DND-41 (cell line): Measurements from ENCODE around the gene RSBN1L.
A peak's percentile ranks its signal among the peaks of the same experiment; 100 is the strongest.

Source experiments
- ATAC-seq: fragments of 200-7000 bp; cut with Tn5 transposase; 3 replicates; pipeline ENCODE4 v1.9.1; 2021; ENCODE audit warnings: low read depth; ENCODE audit not compliant: insufficient read depth
- DNase-seq: peaks from one replicate; pipeline ENCODE4 v3.0.0-alpha.2; 2020
- H2AFZ ChIP-seq: 2 replicates; pipeline ENCODE4 v1.6.0; 2012; ENCODE audit warnings: low read depth, low read length
- H3K27ac ChIP-seq: 2 replicates; pipeline ENCODE4 v1.5.1; 2012; ENCODE audit warnings: low read length, inconsistent platforms
- H3K27me3 ChIP-seq: fragments of 200-600 bp; sonication (generic); 2 replicates; pipeline ENCODE4 v1.6.0; 2012; ENCODE audit warnings: low read length, mild to moderate bottlenecking, inconsistent platforms; ENCODE audit not compliant: insufficient read depth, poor library complexity
- H3K36me3 ChIP-seq: 2 replicates; pipeline ENCODE4 v1.5.1; 2012; ENCODE audit warnings: low read length, inconsistent platforms; ENCODE audit not compliant: insufficient read depth
- H3K4me1 ChIP-seq: 2 replicates; pipeline ENCODE4 v1.5.1; 2012; ENCODE audit warnings: mild to moderate bottlenecking, low read length; ENCODE audit not compliant: insufficient read depth
- H3K4me2 ChIP-seq: 2 replicates; pipeline ENCODE4 v1.6.0; 2012; ENCODE audit warnings: mild to moderate bottlenecking, moderate library complexity, low read length, inconsistent platforms; ENCODE audit not compliant: insufficient read depth
- H3K4me3 ChIP-seq, 2 experiments: fragments of 200-600 bp in 1 of 2; shearing (Covaris generic) in 1 of 2; 2 replicates each; pipeline ENCODE4 v1.5.1; 2012 to 2016; ENCODE audit warnings: inconsistent platforms in 2 of 2, low read length in 2 of 2, mild to moderate bottlenecking in 2 of 2, low read depth in 1 of 2, moderate library complexity in 1 of 2
- H3K79me2 ChIP-seq: 2 replicates; pipeline ENCODE4 v1.6.0; 2012; ENCODE audit warnings: low read length, inconsistent platforms; ENCODE audit not compliant: insufficient read depth
- H3K9ac ChIP-seq: 2 replicates; pipeline ENCODE4 v1.6.0; 2012; ENCODE audit warnings: low read depth, mild to moderate bottlenecking, inconsistent platforms, low read length, moderate library complexity
- H3K9me3 ChIP-seq: 2 replicates; pipeline ENCODE4 v1.5.1; 2012; ENCODE audit warnings: low read length, moderate library complexity, mild to moderate bottlenecking, inconsistent platforms; ENCODE audit not compliant: insufficient read depth, severe bottlenecking
- H4K20me1 ChIP-seq: 2 replicates; pipeline ENCODE4 v1.6.0; 2012; ENCODE audit warnings: low read length; ENCODE audit not compliant: insufficient read depth
- EZH2 ChIP-seq: IDR thresholded peaks from 3 replicates; pipeline ENCODE4 v1.6.1; 2012; ENCODE audit warnings: borderline replicate concordance, low read depth, mild to moderate bottlenecking, moderate library complexity, low read length, inconsistent platforms; ENCODE audit not compliant: severe bottlenecking
- TF ChIP-seq, protein P1 (sequence below): IDR thresholded peaks from 2 replicates; pipeline ENCODE4 v1.5.1; 2012; ENCODE audit warnings: borderline replicate concordance, low read length, moderate library complexity, mild to moderate bottlenecking; ENCODE audit not compliant: poor library complexity, severe bottlenecking; ENCODE audit errors: extremely low read depth

The RSBN1L gene

DNA sequence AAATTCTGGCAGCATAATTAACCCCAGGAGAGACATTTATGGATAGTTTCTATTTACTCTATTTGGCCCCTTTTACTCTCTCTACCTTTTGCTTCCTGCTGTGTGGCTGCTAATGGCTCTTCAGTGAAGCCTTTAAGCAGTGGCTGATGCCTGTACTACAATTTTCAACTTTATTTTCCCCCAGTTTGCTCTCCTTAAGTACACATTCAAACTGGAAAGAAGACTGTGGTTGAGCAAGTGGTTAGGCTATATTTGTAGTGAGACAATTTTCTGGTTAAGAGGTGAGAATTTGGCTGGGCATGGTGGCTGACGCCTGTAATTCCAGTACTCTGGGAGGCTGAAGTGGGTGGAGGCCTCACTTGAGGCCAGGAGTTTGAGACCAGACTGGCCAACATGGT is 8.5 kb upstream of the RSBN1L start:
- Histone ChIP-seq H3K4me1 (peaks cover 9% of the 10 kb centered on the region), H3K9ac (no peak overlapping the region), H3K36me3 (peaks cover 10% of the 10 kb centered on the region; the same call in 1 of the 2 replicates), H3K9me3 (no peaks in the 10 kb centered on the region), H3K27ac (no peak overlapping the region), H3K4me3 (no peak overlapping the region), H3K79me2 (peaks cover 7% of the 10 kb centered on the region; the same call in 1 of the 2 replicates), H3K27me3 (no peaks in the 10 kb centered on the region), H4K20me1 (no peaks in the 10 kb centered on the region), H2AFZ (no peak overlapping the region), H3K4me2 (no peak overlapping the region)
- no peak for DNase-seq
- TF ChIP-seq, protein P1, sequence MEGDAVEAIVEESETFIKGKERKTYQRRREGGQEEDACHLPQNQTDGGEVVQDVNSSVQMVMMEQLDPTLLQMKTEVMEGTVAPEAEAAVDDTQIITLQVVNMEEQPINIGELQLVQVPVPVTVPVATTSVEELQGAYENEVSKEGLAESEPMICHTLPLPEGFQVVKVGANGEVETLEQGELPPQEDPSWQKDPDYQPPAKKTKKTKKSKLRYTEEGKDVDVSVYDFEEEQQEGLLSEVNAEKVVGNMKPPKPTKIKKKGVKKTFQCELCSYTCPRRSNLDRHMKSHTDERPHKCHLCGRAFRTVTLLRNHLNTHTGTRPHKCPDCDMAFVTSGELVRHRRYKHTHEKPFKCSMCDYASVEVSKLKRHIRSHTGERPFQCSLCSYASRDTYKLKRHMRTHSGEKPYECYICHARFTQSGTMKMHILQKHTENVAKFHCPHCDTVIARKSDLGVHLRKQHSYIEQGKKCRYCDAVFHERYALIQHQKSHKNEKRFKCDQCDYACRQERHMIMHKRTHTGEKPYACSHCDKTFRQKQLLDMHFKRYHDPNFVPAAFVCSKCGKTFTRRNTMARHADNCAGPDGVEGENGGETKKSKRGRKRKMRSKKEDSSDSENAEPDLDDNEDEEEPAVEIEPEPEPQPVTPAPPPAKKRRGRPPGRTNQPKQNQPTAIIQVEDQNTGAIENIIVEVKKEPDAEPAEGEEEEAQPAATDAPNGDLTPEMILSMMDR = no peak
- no peak for TF ChIP-seq EZH2
- peak; percentile 66 for ATAC-seq

DNA sequence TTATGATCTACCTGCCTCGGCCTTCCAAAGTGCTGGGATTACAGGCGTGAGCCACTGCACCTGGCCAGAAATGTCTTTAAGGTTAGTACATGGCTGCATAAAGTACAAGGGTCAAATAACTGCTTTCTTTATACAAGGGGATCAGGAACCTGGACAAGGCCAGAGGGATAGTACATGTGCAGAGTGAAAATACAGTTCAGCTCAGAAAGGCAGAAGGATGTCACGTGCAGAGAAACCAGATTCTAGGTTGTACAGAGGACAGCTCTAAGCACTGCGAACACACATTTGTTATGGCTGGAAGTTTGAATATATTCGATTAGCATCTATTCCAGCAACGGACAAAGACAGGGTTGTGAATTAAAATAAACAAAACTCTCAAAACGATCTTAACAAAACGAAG is 6.0 kb upstream of the RSBN1L start:
- ATAC-seq = no peak
- no peak overlapping the region for H2AFZ ChIP-seq
- peaks cover 30% of the 10 kb centered on the region for H3K79me2 ChIP-seq
- H3K27ac ChIP-seq = no peak overlapping the region
- no peak overlapping the region for H3K9ac ChIP-seq
- no peak overlapping the region for H3K4me2 ChIP-seq
- no peak for DNase-seq
- H3K9me3 ChIP-seq = no peaks in the 10 kb centered on the region
- no peaks in the 10 kb centered on the region for H4K20me1 ChIP-seq
- H3K27me3 ChIP-seq = no peaks in the 10 kb centered on the region
- no peaks in the 10 kb centered on the region for H3K36me3 ChIP-seq
- peaks cover 28% of the 10 kb centered on the region for H3K4me1 ChIP-seq
- no peak overlapping the region for H3K4me3 ChIP-seq
- TF ChIP-seq, protein P1 = no peak
- TF ChIP-seq EZH2 = no peak

DNA sequence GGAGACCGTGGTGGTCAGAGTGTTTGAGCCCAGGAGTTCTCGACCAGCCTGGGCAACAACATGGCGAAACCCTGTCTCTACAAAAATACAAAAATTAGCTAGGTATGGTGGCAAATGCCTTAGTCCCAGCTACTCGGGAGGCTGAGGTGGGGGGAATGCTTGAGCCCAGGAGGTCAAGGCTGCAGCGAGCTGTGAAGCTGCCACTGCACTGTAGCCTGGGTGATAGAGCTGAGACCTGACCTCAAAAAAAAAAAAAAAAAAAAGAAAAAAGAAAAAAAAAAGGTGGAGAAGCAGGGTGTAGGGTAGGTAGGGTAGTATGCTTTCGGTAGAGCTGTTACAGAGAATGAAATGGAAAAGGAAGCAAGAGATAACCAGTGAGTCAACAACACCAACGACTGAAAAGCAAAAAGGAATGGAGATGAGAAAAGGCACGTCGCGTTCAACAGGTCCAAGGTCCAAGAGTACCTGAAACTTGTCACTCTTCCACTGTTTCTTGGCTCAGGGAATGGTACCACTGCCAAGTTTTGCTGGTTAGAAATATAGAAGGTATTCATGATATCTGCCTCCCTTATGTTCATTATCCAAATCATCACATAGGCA is 4.3 kb upstream of the RSBN1L start:
- no peak overlapping the region for H3K9ac ChIP-seq

More for the DNA sequence above, 4.3 kb upstream of the RSBN1L start:
- Histone ChIP-seq H4K20me1 (no peaks in the 10 kb centered on the region), H3K36me3 (peaks cover 3% of the 10 kb centered on the region; the same call in 1 of the 2 replicates), H2AFZ (no peak overlapping the region), H3K27ac (no peak overlapping the region), H3K9me3 (no peaks in the 10 kb centered on the region), H3K4me3 (no peak overlapping the region), H3K4me1 (peaks cover 30% of the 10 kb centered on the region), H3K27me3 (no peaks in the 10 kb centered on the region), H3K79me2 (peaks cover 44% of the 10 kb centered on the region), H3K4me2 (no peak overlapping the region)
- DNase-seq = no peak
- no peak for ATAC-seq
- TF ChIP-seq, protein P1 = no peak
- TF ChIP-seq EZH2 = no peak
